H9 (cell line): ENCODE measurements around the gene ZNF524. TPM values are rescaled to one million over a fixed set of nuclear protein-coding genes. Genes with fewer than 3 reads are reported as not detected.

Experiments used
- DNase-seq: peaks from one replicate; pipeline ENCODE4 v3.0.0-alpha.2; 2017
- H2AFZ ChIP-seq: one replicate; pipeline ENCODE4 v1.6.1; 2013; ENCODE audit warnings: mild to moderate bottlenecking, low read length, control low read depth, moderate library complexity
- H2AK5ac ChIP-seq: 2 replicates; pipeline ENCODE4 v1.6.1; 2013; ENCODE audit warnings: low read length, control low read depth, mixed read lengths; ENCODE audit not compliant: insufficient read length
- H2BK120ac ChIP-seq: one replicate; pipeline ENCODE4 v1.6.1; 2013; ENCODE audit warnings: low read depth, mild to moderate bottlenecking, low read length, control low read depth, inconsistent platforms; ENCODE audit not compliant: poor library complexity, severe bottlenecking
- H2BK12ac ChIP-seq: 2 replicates; pipeline ENCODE4 v1.6.1; 2013; ENCODE audit warnings: low read length, control low read depth, mixed read lengths, low read depth; ENCODE audit not compliant: insufficient read length
- H2BK15ac ChIP-seq: 2 replicates; pipeline ENCODE4 v1.6.1; 2013; ENCODE audit warnings: low read depth, low read length, control low read depth
- H2BK20ac ChIP-seq: one replicate; pipeline ENCODE4 v1.6.1; 2013; ENCODE audit warnings: low read depth, mild to moderate bottlenecking, low read length, control low read depth, inconsistent platforms; ENCODE audit not compliant: poor library complexity, severe bottlenecking
- H2BK5ac ChIP-seq: 2 replicates; pipeline ENCODE4 v1.6.1; 2013; ENCODE audit warnings: low read length, control low read depth, mixed read lengths; ENCODE audit not compliant: insufficient read length
- H3K14ac ChIP-seq: 2 replicates; pipeline ENCODE4 v1.6.1; 2013; ENCODE audit warnings: low read length, control low read depth; ENCODE audit not compliant: insufficient read depth
- H3K18ac ChIP-seq: 2 replicates; pipeline ENCODE4 v1.6.1; 2013; ENCODE audit warnings: low read depth, mild to moderate bottlenecking, mixed read lengths, low read length, control low read depth; ENCODE audit not compliant: insufficient read length
- H3K23ac ChIP-seq: 2 replicates; pipeline ENCODE4 v1.6.1; 2013; ENCODE audit warnings: low read length, control low read depth, mixed read lengths, low read depth; ENCODE audit not compliant: insufficient read length
- H3K23me2 ChIP-seq: 2 replicates; pipeline ENCODE4 v1.6.1; 2013; ENCODE audit warnings: low read depth, mild to moderate bottlenecking, mixed read lengths, low read length, control low read depth; ENCODE audit not compliant: insufficient read length, poor library complexity, severe bottlenecking
- H3K27ac ChIP-seq: 2 replicates; pipeline ENCODE4 v1.5.1; 2013; ENCODE audit warnings: low read length, control low read depth, mixed read lengths, low read depth; ENCODE audit not compliant: insufficient read length
- H3K27me3 ChIP-seq: 2 replicates; pipeline ENCODE4 v1.6.1; 2013; ENCODE audit warnings: low read length, control low read depth, inconsistent platforms; ENCODE audit not compliant: insufficient read depth
- H3K4ac ChIP-seq: 2 replicates; pipeline ENCODE4 v1.6.1; 2013; ENCODE audit warnings: low read depth, mild to moderate bottlenecking, control low read depth, inconsistent platforms, low read length, moderate library complexity
- H3K4me1 ChIP-seq: 2 replicates; pipeline ENCODE4 v1.6.1; 2013; ENCODE audit warnings: low read length, control low read depth, inconsistent platforms; ENCODE audit not compliant: insufficient read depth
- H3K4me2 ChIP-seq: 2 replicates; pipeline ENCODE4 v1.6.1; 2013; ENCODE audit warnings: low read length, control low read depth, mixed read lengths; ENCODE audit not compliant: insufficient read length, insufficient read depth
- H3K56ac ChIP-seq: 2 replicates; pipeline ENCODE4 v1.6.1; 2013; ENCODE audit warnings: low read depth, mild to moderate bottlenecking, mixed read lengths, low read length, control low read depth; ENCODE audit not compliant: insufficient read length
- H3K79me1 ChIP-seq: 2 replicates; pipeline ENCODE4 v1.6.1; 2013; ENCODE audit warnings: low read depth, mild to moderate bottlenecking, moderate library complexity, low read length, control low read depth, inconsistent platforms; ENCODE audit not compliant: insufficient read depth, poor library complexity, severe bottlenecking
- H3K79me2 ChIP-seq: 2 replicates; pipeline ENCODE4 v1.6.1; 2013; ENCODE audit warnings: low read length, control low read depth, inconsistent platforms; ENCODE audit not compliant: insufficient read depth
- H3K9ac ChIP-seq: 2 replicates; pipeline ENCODE4 v1.6.1; 2013; ENCODE audit warnings: low read length, control low read depth, mixed read lengths; ENCODE audit not compliant: insufficient read length; ENCODE audit errors: extremely low read depth
- H3K9me3 ChIP-seq: one replicate; pipeline ENCODE4 v1.6.1; 2013; ENCODE audit warnings: low read depth, low read length, inconsistent platforms; ENCODE audit not compliant: control insufficient read depth
- H3T11ph ChIP-seq: one replicate; pipeline ENCODE4 v1.6.1; 2013; ENCODE audit warnings: mild to moderate bottlenecking, low read length, control low read depth, inconsistent platforms
- H4K20me1 ChIP-seq: one replicate; pipeline ENCODE4 v1.6.1; 2013; ENCODE audit not compliant: control insufficient read depth, insufficient read length, insufficient read depth
- H4K5ac ChIP-seq: 2 replicates; pipeline ENCODE4 v1.6.1; 2013; ENCODE audit warnings: low read depth, mild to moderate bottlenecking, mixed read lengths, low read length, control low read depth; ENCODE audit not compliant: insufficient read length
- H4K8ac ChIP-seq: replicated peaks from 2 replicates; pipeline ENCODE4 v1.6.1; 2013; ENCODE audit warnings: low read length, control low read depth, mixed read lengths, low read depth; ENCODE audit not compliant: insufficient read length
- H4K91ac ChIP-seq: 2 replicates; pipeline ENCODE4 v1.6.1; 2013; ENCODE audit warnings: low read depth, mild to moderate bottlenecking, moderate library complexity, mixed read lengths, low read length, control low read depth; ENCODE audit not compliant: insufficient read length
- H3K27ac Mint-ChIP-seq, 3 experiments: 2 replicates in 2 of 3; 3 replicates in 1 of 3; pipeline ENCODE4 v1.8.0; 2020 to 2021; ENCODE audit warnings: mixed read lengths in 3 of 3, mild to moderate bottlenecking in 1 of 3, moderate library complexity in 1 of 3
- H3K27me3 Mint-ChIP-seq: 2 replicates; pipeline ENCODE4 v1.8.0; 2021; ENCODE audit warnings: low read depth, mild to moderate bottlenecking, moderate library complexity, mixed read lengths
- H3K36me3 Mint-ChIP-seq, 3 experiments: 2 replicates in 2 of 3; 3 replicates in 1 of 3; pipeline ENCODE4 v1.8.0; 2020 to 2021; ENCODE audit warnings: low read depth in 3 of 3, mixed read lengths in 3 of 3; ENCODE audit not compliant: insufficient read depth in 1 of 3
- H3K4me1 Mint-ChIP-seq, 2 experiments: 2 replicates each; pipeline ENCODE4 v1.8.0; 2020; ENCODE audit warnings: mixed read lengths in 2 of 2
- H3K4me3 Mint-ChIP-seq, 2 experiments: 2 replicates in 1 of 2; 3 replicates in 1 of 2; pipeline ENCODE4 v1.8.0; 2020 to 2021; ENCODE audit warnings: mild to moderate bottlenecking in 2 of 2, mixed read lengths in 2 of 2, moderate library complexity in 1 of 2
- H3K9me3 Mint-ChIP-seq, 2 experiments: 2 replicates in 1 of 2; 3 replicates in 1 of 2; pipeline ENCODE4 v1.8.0; 2020; ENCODE audit warnings: mild to moderate bottlenecking in 2 of 2, mixed read lengths in 2 of 2, moderate library complexity in 1 of 2
- CTCF ChIP-seq: fragments of 200-600 bp; sonication (generic); conservative IDR thresholded peaks from 3 replicates; pipeline ENCODE4 v1.8.0; 2021; ENCODE audit warnings: antibody characterized with exemption, mild to moderate bottlenecking
- WGBS: extraction: QIAGEN DNeasy Blood & Tissue Kit; methylation state at CpG from one replicate; pipeline ENCODE4 v1.1.7; 2013; ENCODE audit warnings: missing lambda C conversion rate, low lambda C conversion rate, mixed read lengths; ENCODE audit not compliant: insufficient read length; ENCODE audit errors: extremely low coverage; 5-methylcytosine and 5-hydroxymethylcytosine counted together
- total RNA-seq: library from RNA; stranded (reverse); gene quantifications from 2 replicates; pipeline ENCODE4 v1.2.1, GENCODE V29; 2021

ZNF524 gene
- total RNA-seq, 1 experiment from 2014 or later = 3.0 TPM

GRCh38 chr19:55619286-55619685, 19.2 kb downstream of the ZNF524 start:
- Histone ChIP-seq H3K14ac (no peak overlapping the region), H3T11ph (no peak overlapping the region), H3K23me2 (no peaks in the 10 kb centered on the region), H4K20me1 (no peaks in the 10 kb centered on the region), H3K23ac (no peak overlapping the region), H3K18ac (no peak overlapping the region), H3K9ac (no peak overlapping the region), H3K4me1 (no peaks in the 10 kb centered on the region), H2BK120ac (no peak overlapping the region), H2AK5ac (no peak overlapping the region), H3K56ac (no peak overlapping the region), H2AFZ (no peak overlapping the region), H3K79me1 (no peaks in the 10 kb centered on the region), H2BK12ac (no peak overlapping the region), H3K4ac (no peak overlapping the region), H3K27me3 (no peaks in the 10 kb centered on the region), H4K8ac (no peak overlapping the region), H4K5ac (no peak overlapping the region), H4K91ac (no peak overlapping the region), H2BK5ac (no peak overlapping the region), H2BK20ac (no peak overlapping the region), H2BK15ac (no peak overlapping the region), H3K27ac (no peak overlapping the region), H3K4me2 (no peak overlapping the region), H3K79me2 (no peaks in the 10 kb centered on the region), H3K9me3 (no peaks in the 10 kb centered on the region)
- no peak for DNase-seq
- Mint-ChIP-seq H3K4me1 (peaks cover 5 to 9% of the 10 kb centered on the region in 2 experiments), H3K9me3 (no peaks in the 10 kb centered on the region; a peak in 1 of 5 replicates), H3K4me3 (no peak overlapping the region), H3K27ac (no peak overlapping the region), H3K27me3 (peaks cover 2% of the 10 kb centered on the region), H3K36me3 (peaks cover 22 to 50% (median 43%) of the 10 kb centered on the region in 3 experiments)
- TF ChIP-seq CTCF = no peak
- WGBS = no CpG with 5 or more reads among the region's 3 CpGs
